Bronchial epithelial cell (primary cell): ENCODE data around the gene AP3B1. TPM values are rescaled to one million over a fixed set of nuclear protein-coding genes. Genes with fewer than 3 reads are reported as not detected.
A peak's percentile ranks its signal among the peaks of the same experiment; 100 is the strongest.

Experiments
- DNase-seq: peaks from one replicate; pipeline ENCODE4 v3.0.0-alpha.2; 2010; ENCODE audit warnings: low read depth
- FAIRE-seq: peaks from 2 replicates; lab custom pipeline; 2011; peaks lifted over from hg19 to GRCh38; lab: Jason Lieb, UNC
- H3K27me3 ChIP-seq: 2 replicates; pipeline ENCODE4 v1.5.1; 2011; ENCODE audit warnings: low read length; ENCODE audit not compliant: control insufficient read depth, insufficient read depth
- H3K36me3 ChIP-seq: 2 replicates; pipeline ENCODE4 v1.5.1; 2011; ENCODE audit warnings: low read length; ENCODE audit not compliant: control insufficient read depth, insufficient read depth
- H3K4me3 ChIP-seq: 2 replicates; pipeline ENCODE4 v1.5.1; 2011; ENCODE audit warnings: mild to moderate bottlenecking, low read depth, low read length, control low read depth
- CTCF ChIP-seq: IDR thresholded peaks from 2 replicates; pipeline ENCODE4 v1.5.1; 2011; ENCODE audit warnings: mild to moderate bottlenecking, moderate library complexity, low read length, control low read depth, inconsistent platforms; ENCODE audit not compliant: insufficient read depth, severe bottlenecking
- total RNA-seq: library from RNA; depleted of rRNA; stranded (reverse); fragments of >200 nt; gene quantifications from 2 replicates; pipeline ENCODE4 v1.2.1, GENCODE V29; 2014

The AP3B1 gene
- total RNA-seq, 1 donor from 2014 or later, result 27.4 TPM

GRCh38 chr5:78064941-78065472, 229.5 kb downstream of the AP3B1 start:
- Histone ChIP-seq H3K4me3 (no peak overlapping the region), H3K36me3 (no peaks in the 10 kb centered on the region), H3K27me3 (no peaks in the 10 kb centered on the region)
- FAIRE-seq, result no peak
- no peak for DNase-seq
- TF ChIP-seq CTCF, result no peak

- FAIRE-seq (no peak), DNase-seq (no peak)
- no peaks in the 10 kb centered on the region for H3K36me3 ChIP-seq
- no peaks in the 10 kb centered on the region for H3K27me3 ChIP-seq
- TF ChIP-seq CTCF, result no peak
- H3K4me3 ChIP-seq, result no peak overlapping the region
Measured at GRCh38 chr5:78063495-78063894, 231.0 kb downstream of the AP3B1 start.

GRCh38 chr5:78062645-78063044, 231.9 kb downstream of the AP3B1 start:
- no peaks in the 10 kb centered on the region for H3K27me3 ChIP-seq
- FAIRE-seq, result no peak
- TF ChIP-seq CTCF, result no peak
- H3K36me3 ChIP-seq, result no peaks in the 10 kb centered on the region
- no peak for DNase-seq
- H3K4me3 ChIP-seq, result no peak overlapping the region

- Histone ChIP-seq H3K4me3 (no peak overlapping the region), H3K36me3 (no peaks in the 10 kb centered on the region), H3K27me3 (no peaks in the 10 kb centered on the region)
- FAIRE-seq (no peak), DNase-seq (peak; percentile 15)
- TF ChIP-seq CTCF, result no peak
Measured at GRCh38 chr5:78060421-78060820, 234.1 kb downstream of the AP3B1 start.

GRCh38 chr5:78058625-78059024, 235.9 kb downstream of the AP3B1 start:
- Histone ChIP-seq H3K36me3 (no peaks in the 10 kb centered on the region), H3K4me3 (no peak overlapping the region), H3K27me3 (no peaks in the 10 kb centered on the region)
- DNase-seq (peak; percentile 8), FAIRE-seq (no peak)
- no peak for TF ChIP-seq CTCF

GRCh38 chr5:78056901-78057514, 237.5 kb downstream of the AP3B1 start:
- Histone ChIP-seq H3K4me3 (no peak overlapping the region), H3K36me3 (no peaks in the 10 kb centered on the region), H3K27me3 (no peaks in the 10 kb centered on the region)
- no peak for FAIRE-seq
- no peak for DNase-seq
- no peak for TF ChIP-seq CTCF
